Chondrocyte (in vitro differentiated cells): ENCODE measurements around the gene GPR156. TPM values are rescaled to one million over a fixed set of nuclear protein-coding genes. Genes with fewer than 3 reads are reported as not detected.
"Not testable (repeated sequence)": the region's sequence is repeated elsewhere in the genome, so short reads cannot be mapped to it uniquely, and the experiment has no call there.

ENCODE experiments used
- DNase-seq: peaks from one replicate; pipeline ENCODE4 v3.0.0; 2021; ENCODE audit warnings: mixed read lengths, low spot score
- H3K27ac Mint-ChIP-seq: one replicate; pipeline ENCODE4 v1.8.0; 2021; ENCODE audit warnings: mild to moderate bottlenecking, moderate library complexity, mixed read lengths; ENCODE audit not compliant: unreplicated experiment
- H3K27me3 Mint-ChIP-seq: 2 replicates; pipeline ENCODE4 v1.8.0; 2021; ENCODE audit warnings: low read depth, mixed read lengths
- H3K36me3 Mint-ChIP-seq: 2 replicates; pipeline ENCODE4 v1.8.0; 2021; ENCODE audit warnings: low read depth, mixed read lengths
- H3K4me1 Mint-ChIP-seq: 2 replicates; pipeline ENCODE4 v1.8.0; 2021; ENCODE audit warnings: low read depth, mild to moderate bottlenecking, mixed read lengths
- H3K4me3 Mint-ChIP-seq: one replicate; pipeline ENCODE4 v1.8.0; 2021; ENCODE audit warnings: mild to moderate bottlenecking, moderate library complexity, mixed read lengths; ENCODE audit not compliant: unreplicated experiment
- H3K9me3 Mint-ChIP-seq: 2 replicates; pipeline ENCODE4 v1.8.0; 2021; ENCODE audit warnings: low read depth, mixed read lengths
- total RNA-seq: library from RNA; stranded (reverse); gene quantifications from 3 replicates; pipeline ENCODE4 v1.2.1, GENCODE V29; 2021
- TF ChIP-seq, protein P1 (sequence below): fragments of 200-600 bp; sonication (generic); IDR thresholded peaks from 2 replicates; pipeline ENCODE4 v1.5.0; 2021; ENCODE audit warnings: antibody characterized with exemption, mild to moderate bottlenecking, moderate library complexity

GPR156 gene
- total RNA-seq, 1 donor from 2014 or later: 1.7 TPM

- Mint-ChIP-seq H3K9me3 (peaks cover 6% of the 10 kb centered on the region), H3K4me1 (peaks cover 3% of the 10 kb centered on the region), H3K4me3 (no peak overlapping the region), H3K27ac (no peak overlapping the region), H3K36me3 (peaks cover 4% of the 10 kb centered on the region), H3K27me3 (peaks cover 4% of the 10 kb centered on the region)
- TF ChIP-seq, protein P1, sequence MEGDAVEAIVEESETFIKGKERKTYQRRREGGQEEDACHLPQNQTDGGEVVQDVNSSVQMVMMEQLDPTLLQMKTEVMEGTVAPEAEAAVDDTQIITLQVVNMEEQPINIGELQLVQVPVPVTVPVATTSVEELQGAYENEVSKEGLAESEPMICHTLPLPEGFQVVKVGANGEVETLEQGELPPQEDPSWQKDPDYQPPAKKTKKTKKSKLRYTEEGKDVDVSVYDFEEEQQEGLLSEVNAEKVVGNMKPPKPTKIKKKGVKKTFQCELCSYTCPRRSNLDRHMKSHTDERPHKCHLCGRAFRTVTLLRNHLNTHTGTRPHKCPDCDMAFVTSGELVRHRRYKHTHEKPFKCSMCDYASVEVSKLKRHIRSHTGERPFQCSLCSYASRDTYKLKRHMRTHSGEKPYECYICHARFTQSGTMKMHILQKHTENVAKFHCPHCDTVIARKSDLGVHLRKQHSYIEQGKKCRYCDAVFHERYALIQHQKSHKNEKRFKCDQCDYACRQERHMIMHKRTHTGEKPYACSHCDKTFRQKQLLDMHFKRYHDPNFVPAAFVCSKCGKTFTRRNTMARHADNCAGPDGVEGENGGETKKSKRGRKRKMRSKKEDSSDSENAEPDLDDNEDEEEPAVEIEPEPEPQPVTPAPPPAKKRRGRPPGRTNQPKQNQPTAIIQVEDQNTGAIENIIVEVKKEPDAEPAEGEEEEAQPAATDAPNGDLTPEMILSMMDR: no peak
- DNase-seq: no peak
Measured at GRCh38 chr3:120299403-120299802, 14.4 kb upstream of the GPR156 start.

GRCh38 chr3:120298996-120299395 is 14.0 kb upstream of the GPR156 start:
- Mint-ChIP-seq H3K9me3 (peaks cover 10% of the 10 kb centered on the region), H3K4me1 (peaks cover 3% of the 10 kb centered on the region), H3K27me3 (peaks cover 4% of the 10 kb centered on the region), H3K27ac (no peak overlapping the region), H3K4me3 (no peak overlapping the region), H3K36me3 (peaks cover 7% of the 10 kb centered on the region)
- TF ChIP-seq, protein P1: no peak
- no peak for DNase-seq

DNA sequence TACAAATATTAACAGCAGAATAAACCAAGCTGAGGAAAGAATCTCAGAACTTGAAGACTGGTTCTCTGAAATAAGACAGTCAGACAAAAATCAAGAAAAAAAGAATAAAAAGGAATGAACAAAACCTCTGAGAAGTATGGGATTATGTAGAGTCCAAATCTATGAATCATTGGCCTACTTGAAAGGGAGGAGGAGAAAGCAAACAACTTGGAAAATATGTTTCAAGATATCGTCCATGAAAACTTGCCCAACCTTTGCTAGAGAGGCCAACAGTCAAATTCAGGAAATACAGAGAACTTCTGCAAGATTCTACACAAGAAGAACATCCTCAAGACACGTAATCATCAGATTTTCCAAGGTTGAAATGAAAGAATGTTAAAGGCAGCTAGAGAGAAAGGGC is 6.5 kb upstream of the GPR156 start:
- not testable (repeated sequence) for H3K27ac Mint-ChIP-seq, H3K4me3 Mint-ChIP-seq, H3K4me1 Mint-ChIP-seq, DNase-seq, H3K27me3 Mint-ChIP-seq
- Mint-ChIP-seq H3K36me3 (peaks cover 12% of the 10 kb centered on the region), H3K9me3 (peaks cover 32% of the 10 kb centered on the region)

GRCh38 chr3:120289636-120290035 is 4.6 kb upstream of the GPR156 start:
- H3K27me3 Mint-ChIP-seq: no peaks in the 10 kb centered on the region
- H3K4me1 Mint-ChIP-seq: peaks cover 2% of the 10 kb centered on the region
- H3K36me3 Mint-ChIP-seq: peaks cover 8% of the 10 kb centered on the region
- no peak overlapping the region for H3K27ac Mint-ChIP-seq
- DNase-seq: no peak
- peaks cover 28% of the 10 kb centered on the region for H3K9me3 Mint-ChIP-seq
- no peak overlapping the region for H3K4me3 Mint-ChIP-seq
- TF ChIP-seq, protein P1: no peak

DNA sequence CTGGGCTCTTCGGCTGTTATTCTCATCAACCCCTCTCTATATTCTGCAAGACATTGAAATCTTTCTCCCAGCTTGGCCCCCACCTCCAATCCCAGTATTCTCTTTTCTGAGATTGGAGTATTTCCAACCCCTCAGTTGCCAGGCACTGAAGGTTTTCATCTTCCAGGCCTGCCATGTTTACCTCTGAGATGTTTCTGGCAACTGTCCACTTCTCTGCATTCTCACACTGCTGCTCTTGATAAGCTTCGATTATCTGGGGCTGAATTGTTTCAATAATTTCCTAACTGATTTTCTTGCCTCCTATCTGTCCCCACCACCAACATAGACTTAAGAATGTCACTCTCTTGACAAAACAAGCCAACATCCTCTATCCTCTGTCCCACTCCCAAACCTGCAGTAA is 1.4 kb upstream of the GPR156 start:
- TF ChIP-seq, protein P1: no peak
- Mint-ChIP-seq H3K4me3 (no peak overlapping the region), H3K36me3 (no peaks in the 10 kb centered on the region), H3K4me1 (peaks cover 5% of the 10 kb centered on the region), H3K27me3 (no peaks in the 10 kb centered on the region), H3K27ac (no peak overlapping the region), H3K9me3 (peaks cover 2% of the 10 kb centered on the region)
- DNase-seq: no peak

- Mint-ChIP-seq H3K9me3 (no peaks in the 10 kb centered on the region), H3K27me3 (no peaks in the 10 kb centered on the region)
- DNase-seq: no peak
Measured at GRCh38 chr3:120285508-120285841, 453 bp upstream of the GPR156 start.

More at GRCh38 chr3:120285508-120285841, 453 bp upstream of the GPR156 start:
- Mint-ChIP-seq H3K4me1 (peaks cover 5% of the 10 kb centered on the region), H3K4me3 (peak overlapping the region; percentile 42), H3K27ac (no peak overlapping the region), H3K36me3 (peaks cover 2% of the 10 kb centered on the region)
- TF ChIP-seq, protein P1: no peak
